GM12878 (cell line): ENCODE measurements around the gene PHACTR1.

Experiments used
- CREB1 ChIP-seq: IDR thresholded peaks from 2 replicates; pipeline ENCODE4 v1.6.1; 2012; ENCODE audit warnings: low read depth, mild to moderate bottlenecking, inconsistent platforms
- FOXM1 ChIP-seq: IDR thresholded peaks from 2 replicates; pipeline ENCODE4 v1.6.1; 2012; ENCODE audit warnings: low read depth, mild to moderate bottlenecking, inconsistent platforms, low read length, moderate library complexity
- IKZF2 ChIP-seq, 2 experiments: fragments of 450-650 bp; IDR thresholded peaks; 2 replicates each; pipeline ENCODE4 v1.6.1; 2017; ENCODE audit warnings: mild to moderate bottlenecking in 2 of 2, moderate library complexity in 2 of 2
- POLR2AphosphoS5 ChIP-seq: IDR thresholded peaks from 2 replicates; pipeline ENCODE4 v1.6.1; 2011; ENCODE audit warnings: mild to moderate bottlenecking, low read length, inconsistent platforms
- SMAD1 ChIP-seq: fragments of 450-650 bp; IDR thresholded peaks from 2 replicates; pipeline ENCODE4 v1.6.1; 2018; ENCODE audit warnings: mild to moderate bottlenecking, low read depth; ENCODE audit not compliant: partially characterized antibody
- SP1 ChIP-seq: IDR thresholded peaks from one replicate; pipeline ENCODE4 v1.6.1; 2011; ENCODE audit warnings: low read depth, low read length
- USF1 ChIP-seq: IDR thresholded peaks from 2 replicates; pipeline ENCODE4 v1.6.1; 2011; ENCODE audit warnings: borderline replicate concordance, low read depth, mild to moderate bottlenecking, moderate library complexity, mixed read lengths, low read length; ENCODE audit not compliant: insufficient read depth; ENCODE audit errors: extremely low read length
- ZNF207 ChIP-seq: fragments of 450-650 bp; IDR thresholded peaks from 2 replicates; pipeline ENCODE4 v1.6.1; 2014; ENCODE audit warnings: antibody characterized with exemption, mild to moderate bottlenecking, borderline replicate concordance
- TF ChIP-seq, protein P1 (sequence below): fragments of 150-350 bp; IDR thresholded peaks from 2 replicates; pipeline ENCODE4 v1.6.1; 2014; ENCODE audit warnings: mild to moderate bottlenecking, low read depth, low read length
- TF ChIP-seq, protein P2 (sequence below), 3 experiments: IDR thresholded peaks in 2 of 3; conservative IDR thresholded peaks in 1 of 3; 2 replicates each; pipeline ENCODE4 v1.5.1; 2011; ENCODE audit warnings: low read depth in 3 of 3, low read length in 3 of 3, mild to moderate bottlenecking in 3 of 3, control low read depth in 2 of 3, moderate library complexity in 2 of 3, inconsistent platforms in 1 of 3, mixed read lengths in 1 of 3; ENCODE audit not compliant: control insufficient read depth in 2 of 3, insufficient read depth in 1 of 3; ENCODE audit errors: extremely low read depth in 1 of 3

GRCh38 chr6:12947151-12947871, 230.7 kb downstream of the PHACTR1 start:
- TF ChIP-seq USF1 (no peak), IKZF2 (IDR thresholded peaks at IDR 0.05) (no peak), FOXM1 (no peak), CREB1 (no peak), SP1 (no peak), SMAD1 (no peak), ZNF207 (no peak), POLR2AphosphoS5 (no peak)
- TF ChIP-seq, protein P1, sequence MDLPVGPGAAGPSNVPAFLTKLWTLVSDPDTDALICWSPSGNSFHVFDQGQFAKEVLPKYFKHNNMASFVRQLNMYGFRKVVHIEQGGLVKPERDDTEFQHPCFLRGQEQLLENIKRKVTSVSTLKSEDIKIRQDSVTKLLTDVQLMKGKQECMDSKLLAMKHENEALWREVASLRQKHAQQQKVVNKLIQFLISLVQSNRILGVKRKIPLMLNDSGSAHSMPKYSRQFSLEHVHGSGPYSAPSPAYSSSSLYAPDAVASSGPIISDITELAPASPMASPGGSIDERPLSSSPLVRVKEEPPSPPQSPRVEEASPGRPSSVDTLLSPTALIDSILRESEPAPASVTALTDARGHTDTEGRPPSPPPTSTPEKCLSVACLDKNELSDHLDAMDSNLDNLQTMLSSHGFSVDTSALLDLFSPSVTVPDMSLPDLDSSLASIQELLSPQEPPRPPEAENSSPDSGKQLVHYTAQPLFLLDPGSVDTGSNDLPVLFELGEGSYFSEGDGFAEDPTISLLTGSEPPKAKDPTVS = no peak
- TF ChIP-seq, protein P2, sequence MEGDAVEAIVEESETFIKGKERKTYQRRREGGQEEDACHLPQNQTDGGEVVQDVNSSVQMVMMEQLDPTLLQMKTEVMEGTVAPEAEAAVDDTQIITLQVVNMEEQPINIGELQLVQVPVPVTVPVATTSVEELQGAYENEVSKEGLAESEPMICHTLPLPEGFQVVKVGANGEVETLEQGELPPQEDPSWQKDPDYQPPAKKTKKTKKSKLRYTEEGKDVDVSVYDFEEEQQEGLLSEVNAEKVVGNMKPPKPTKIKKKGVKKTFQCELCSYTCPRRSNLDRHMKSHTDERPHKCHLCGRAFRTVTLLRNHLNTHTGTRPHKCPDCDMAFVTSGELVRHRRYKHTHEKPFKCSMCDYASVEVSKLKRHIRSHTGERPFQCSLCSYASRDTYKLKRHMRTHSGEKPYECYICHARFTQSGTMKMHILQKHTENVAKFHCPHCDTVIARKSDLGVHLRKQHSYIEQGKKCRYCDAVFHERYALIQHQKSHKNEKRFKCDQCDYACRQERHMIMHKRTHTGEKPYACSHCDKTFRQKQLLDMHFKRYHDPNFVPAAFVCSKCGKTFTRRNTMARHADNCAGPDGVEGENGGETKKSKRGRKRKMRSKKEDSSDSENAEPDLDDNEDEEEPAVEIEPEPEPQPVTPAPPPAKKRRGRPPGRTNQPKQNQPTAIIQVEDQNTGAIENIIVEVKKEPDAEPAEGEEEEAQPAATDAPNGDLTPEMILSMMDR (IDR thresholded peaks at IDR 0.05 in 2 of 3, conservative IDR thresholded peaks at IDR 0.05 in 1 of 3; ENCODE audit: control insufficient read depth in 2 of 3, extremely low read depth in 1 of 3, insufficient read depth in 1 of 3, low read depth in 3 of 3, low read length in 3 of 3) = no peak
